GM19468 (cell line): ENCODE data around the gene DISP2.

Source experiments
- ATAC-seq: cut with Tn5 transposase; IDR thresholded peaks from one replicate; pipeline ENCODE4 v1.9.1; 2021; ENCODE audit warnings: mild to moderate bottlenecking, moderate library complexity, moderate number of reproducible peaks; ENCODE audit not compliant: unreplicated experiment; ENCODE audit errors: extremely low read depth

DISP2 gene

DNA sequence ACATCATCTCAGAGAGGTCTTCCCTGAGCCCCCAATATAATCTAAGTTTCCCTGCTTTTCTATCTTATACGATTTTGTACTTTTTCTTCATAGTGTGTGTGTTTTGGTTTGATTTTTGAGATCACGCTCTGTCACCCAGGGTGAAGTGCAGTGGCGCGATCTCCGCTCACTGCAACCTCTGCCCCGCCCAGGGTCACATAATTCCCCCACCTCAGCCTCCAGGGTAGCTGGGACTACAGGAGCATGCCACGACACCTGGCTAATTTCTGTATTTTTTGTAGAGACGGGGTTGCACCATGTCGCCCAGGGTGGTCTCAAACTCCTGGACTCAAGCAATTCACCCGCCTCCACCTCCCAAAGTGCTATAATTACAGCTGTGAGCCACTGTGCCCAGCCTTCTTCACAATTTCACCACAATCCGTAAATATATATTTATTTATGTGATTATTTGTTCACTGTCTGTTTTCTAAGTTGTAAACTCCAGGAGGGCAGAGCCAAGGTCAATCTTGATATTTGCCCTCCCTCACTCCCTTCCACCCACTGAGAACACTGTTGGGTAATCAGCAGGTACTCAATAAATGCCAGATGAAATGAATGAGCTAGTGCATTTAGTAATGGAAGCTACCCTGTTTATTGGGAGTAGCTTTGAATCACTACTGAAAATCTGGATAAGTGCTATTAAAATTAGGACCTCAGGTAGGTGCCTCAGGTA is 24.0 kb downstream of the DISP2 start:
- no peak for ATAC-seq

DNA sequence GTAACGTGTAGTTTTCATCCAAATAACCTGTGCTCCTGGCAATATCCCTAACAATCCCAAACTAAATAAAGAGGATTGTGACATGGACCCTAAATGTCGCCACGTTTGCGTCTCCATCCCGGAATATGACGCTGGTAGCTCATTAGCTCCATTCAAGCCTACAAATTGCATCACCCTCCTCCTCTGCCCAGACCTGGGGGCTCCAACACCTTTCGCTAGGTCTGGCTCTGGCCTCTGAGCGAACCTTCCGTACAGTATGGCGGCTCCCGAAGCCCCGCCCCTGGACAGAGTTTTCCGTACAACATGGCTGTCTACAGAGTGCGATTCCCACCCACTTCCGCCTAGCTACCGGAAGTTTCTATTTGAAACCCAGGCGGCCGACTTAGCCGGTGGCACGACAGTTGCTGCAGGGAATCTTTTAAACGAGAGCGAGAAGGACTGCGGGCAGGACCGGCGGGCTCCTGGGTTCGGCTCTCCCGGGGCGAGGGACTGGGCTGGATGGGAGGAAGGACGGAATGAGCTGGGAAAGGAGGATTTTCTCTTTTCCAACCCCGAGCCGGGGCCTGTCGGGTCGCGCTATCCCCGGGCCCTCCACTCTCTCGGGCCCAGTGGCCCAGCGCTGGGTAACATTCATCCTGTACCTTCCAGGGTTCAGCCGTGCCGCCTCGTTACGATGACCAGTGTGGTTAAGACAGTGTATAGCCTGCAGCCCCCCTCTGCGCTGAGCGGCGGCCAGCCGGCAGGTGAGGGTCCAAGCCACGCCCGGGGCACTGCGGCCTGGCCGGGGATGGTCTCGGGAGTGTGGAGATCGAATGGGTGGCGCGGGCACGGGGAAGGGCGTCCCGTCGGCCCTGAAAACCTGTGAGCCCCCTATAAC is 24.8 kb downstream of the DISP2 start, which contains the start of gene KNSTRN:
TSS of gene KNSTRN (plus strand) at position 142 of the 877 bp plus-strand sequence. CDS start at position 257, 115 bp downstream.
- peak; percentile 91 for ATAC-seq

DNA sequence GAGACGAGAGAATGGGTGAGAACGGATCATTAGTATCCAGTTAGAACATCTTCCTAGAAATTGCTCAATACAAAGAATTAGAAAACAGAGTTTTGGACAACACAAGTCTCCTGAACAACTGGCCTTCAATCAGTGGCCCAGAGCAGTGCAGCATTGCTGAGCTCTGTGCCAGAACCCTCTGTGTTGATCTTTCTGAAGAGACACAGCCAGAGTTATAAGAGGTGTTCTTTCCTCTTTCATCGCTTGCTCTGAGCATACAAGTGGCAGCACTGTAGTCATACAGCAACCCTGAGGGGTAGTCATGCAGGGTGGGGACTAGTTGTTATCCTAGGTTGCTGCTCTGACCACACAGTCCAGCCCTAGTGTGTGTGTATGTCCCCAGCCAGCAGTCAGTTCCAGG is 28.5 kb downstream of the DISP2 start:
- no peak for ATAC-seq

DNA sequence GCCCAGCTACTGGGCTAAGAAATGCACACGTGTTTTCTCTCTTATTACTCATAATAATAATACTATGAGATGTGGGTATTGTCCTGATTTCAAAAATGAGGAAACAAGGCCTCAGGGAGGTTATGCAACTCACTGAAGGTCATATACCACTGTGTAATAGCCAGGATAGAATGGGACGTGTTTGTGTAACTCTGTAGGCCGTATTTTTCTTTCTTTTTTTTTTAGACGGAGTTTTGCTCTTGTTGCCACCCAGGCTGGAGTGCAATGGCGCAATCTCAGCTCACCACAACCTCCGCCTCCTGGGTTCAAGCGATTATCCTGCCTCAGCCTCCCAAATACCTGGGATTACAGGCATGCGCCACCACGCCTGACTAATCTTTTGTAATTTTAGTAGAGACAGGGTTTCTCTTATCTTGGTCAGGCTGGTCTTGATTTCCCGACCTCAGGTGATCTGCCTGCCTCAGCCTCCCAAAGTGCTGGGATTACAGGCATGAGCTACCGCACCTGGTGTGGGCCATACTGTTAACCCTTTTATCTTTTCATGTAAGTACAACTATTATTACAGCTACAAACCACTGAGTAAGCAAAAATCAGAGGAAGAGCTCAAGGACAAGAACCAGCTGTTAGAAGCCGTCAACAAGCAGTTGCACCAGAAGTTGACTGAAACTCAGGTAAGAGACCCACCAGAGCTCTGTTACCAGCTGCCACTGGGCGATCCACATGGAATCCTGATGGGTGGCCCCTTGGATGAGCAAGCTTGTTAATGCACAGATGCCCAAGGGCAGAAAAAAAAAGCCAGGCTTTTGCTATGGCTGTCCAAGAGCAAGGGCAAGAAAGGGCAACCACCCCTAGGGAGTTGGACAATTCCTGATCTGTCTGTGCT is 31.2 kb downstream of the DISP2 start:
- no peak for ATAC-seq

DNA sequence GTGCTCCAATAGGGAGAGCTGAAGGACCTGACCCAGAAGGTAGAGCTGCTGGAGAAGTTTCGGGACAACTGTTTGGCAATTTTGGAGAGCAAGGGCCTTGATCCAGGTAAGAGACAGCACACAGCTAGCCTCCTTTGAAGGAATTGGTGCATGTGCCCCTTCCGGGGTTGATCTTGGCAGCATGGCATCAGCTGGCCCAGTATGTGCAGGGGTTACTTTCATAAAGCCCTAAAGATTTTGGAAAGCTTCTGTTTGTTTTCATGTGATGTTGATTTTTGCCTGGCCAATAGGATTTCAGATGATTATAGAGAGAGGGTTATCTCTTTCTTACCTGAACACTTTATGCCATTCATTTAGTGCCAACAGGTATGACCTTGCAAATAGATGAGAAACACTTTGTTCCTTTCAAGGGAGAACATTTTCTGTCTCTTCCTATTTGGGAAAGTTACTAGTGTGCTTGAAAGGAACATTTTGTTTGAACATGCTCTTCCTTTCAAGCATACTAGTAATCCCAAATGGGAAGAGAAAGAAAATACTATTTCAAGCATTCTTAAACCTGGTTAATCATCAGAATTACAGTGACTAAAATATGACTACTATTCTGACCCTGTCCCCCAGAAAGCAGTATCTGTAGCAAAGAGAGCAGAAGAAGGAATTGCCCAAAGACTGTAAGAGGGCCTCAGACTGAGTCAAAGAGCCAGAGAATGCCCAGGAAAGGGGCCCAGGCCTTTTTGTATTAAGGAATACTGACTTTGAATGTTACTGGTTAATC is 32.0 kb downstream of the DISP2 start:
- no peak for ATAC-seq

DNA sequence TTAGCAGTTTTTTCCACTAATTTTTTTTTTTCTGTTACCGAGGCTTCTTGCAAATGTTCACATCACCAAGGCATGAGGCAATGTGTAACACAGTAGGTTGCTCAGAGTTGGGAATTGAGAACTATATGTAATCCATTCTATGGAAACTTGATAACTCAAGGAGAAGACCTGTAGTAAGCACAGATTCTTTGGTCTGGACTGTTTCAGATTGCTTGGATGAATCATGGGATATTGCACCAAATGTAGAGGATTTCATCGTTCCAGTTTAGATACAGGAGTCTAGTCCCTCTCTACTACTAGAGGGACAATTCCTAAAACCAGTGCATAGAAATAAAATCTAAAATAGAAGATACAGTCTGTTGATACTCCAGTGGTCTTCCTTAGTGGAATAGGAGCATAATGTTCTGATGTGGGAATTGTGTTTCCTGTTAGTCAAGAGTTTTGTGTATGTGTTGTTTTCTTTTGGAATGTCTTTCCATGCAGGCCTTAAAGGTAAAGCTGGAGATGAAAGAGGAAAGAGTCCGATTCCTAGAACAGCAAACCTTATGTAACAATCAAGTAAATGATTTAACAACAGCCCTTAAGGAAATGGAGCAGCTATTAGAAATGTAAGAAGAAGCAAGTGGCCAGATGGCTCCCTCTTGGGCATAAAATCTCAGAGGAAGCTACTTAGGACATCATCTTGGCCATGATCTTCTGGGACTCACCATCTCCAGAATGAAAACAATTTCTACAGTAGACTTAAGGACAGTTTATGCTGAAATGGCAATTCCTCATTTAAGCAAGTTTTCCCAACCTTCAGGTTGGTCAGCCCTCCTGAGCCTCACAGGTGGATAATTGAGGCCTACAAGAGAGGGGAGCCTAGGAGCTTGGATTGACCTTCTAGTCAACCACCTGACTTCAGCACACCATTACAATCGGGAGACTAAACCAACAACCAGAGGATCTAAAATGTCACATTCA is 35.2 kb downstream of the DISP2 start:
- ATAC-seq: no peak

DNA sequence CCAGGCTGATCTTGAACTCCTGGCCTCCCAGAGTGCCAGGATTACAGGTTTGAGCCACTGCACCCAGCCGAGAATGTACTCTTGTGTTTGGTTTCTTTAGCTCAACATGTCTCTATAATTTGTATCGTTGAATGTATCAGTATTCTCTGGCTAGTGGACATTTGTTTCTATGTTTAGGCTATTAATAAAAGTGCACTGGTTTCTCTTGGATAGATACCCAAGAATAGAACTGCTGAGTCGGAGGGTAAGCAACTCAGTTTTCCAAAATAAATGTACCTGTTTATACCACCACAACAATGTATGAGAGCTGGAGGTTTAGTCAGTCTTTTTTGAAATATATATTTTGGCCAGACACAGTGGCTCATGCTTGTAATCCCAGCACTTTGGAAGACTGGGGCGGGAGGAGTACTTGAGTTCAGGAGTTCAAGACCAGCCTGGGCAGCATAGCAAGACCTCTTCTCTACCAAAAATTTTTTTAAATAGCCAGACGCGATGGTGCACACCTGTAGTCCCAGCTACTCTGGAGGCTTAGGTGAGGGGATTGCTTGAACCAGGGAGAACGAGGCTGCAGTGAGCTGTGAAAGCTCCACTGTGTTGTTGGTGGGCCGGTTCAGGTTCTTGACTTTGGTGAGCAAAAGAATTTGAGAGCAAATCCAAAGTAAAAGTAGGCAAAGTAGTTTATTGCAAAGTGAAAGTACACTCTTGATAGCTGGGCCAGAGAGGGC is 39.8 kb downstream of the DISP2 start:
- ATAC-seq: no peak

DNA sequence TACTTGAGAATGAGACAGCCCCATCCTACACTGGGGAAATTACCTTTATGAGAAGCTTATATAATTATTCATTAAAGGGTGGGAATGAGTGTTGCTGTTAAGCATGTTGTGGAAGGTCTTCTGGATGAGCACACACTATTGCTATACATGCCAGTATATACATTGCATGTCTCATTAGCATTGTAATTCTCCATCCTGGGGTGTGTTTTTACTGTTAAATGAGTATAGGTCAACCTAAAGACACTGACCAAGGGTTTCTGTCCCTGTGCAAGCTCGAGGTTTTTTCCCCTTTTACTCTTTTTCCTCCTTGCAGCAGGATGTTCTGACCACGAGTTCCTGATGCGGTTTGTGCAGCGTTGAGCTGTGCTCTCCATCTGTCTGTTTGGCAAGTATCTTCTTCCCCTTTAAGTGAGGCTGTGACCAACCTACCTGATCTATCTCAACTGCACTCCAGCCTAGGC is 40.4 kb downstream of the DISP2 start:
- ATAC-seq: no peak

DNA sequence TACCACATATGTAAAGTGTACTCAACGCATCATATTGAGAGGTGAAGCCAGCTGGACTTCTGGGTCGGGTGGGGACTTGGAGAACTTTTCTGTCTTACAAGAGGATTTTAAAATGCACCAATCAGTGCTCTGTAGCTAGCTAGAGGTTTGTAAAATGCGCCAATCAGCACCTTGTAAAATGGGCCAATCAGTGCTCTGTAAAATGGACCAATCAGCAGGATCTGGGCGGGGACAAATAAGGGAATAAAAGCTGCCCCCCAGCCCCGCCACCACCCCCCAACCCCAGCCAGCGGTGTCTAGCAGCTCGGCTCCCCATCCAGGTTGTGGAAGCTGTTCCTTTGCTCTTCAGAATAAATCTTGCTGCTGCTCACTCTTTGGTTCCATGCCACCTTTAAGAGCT is 41.4 kb downstream of the DISP2 start:
- ATAC-seq: no peak

DNA sequence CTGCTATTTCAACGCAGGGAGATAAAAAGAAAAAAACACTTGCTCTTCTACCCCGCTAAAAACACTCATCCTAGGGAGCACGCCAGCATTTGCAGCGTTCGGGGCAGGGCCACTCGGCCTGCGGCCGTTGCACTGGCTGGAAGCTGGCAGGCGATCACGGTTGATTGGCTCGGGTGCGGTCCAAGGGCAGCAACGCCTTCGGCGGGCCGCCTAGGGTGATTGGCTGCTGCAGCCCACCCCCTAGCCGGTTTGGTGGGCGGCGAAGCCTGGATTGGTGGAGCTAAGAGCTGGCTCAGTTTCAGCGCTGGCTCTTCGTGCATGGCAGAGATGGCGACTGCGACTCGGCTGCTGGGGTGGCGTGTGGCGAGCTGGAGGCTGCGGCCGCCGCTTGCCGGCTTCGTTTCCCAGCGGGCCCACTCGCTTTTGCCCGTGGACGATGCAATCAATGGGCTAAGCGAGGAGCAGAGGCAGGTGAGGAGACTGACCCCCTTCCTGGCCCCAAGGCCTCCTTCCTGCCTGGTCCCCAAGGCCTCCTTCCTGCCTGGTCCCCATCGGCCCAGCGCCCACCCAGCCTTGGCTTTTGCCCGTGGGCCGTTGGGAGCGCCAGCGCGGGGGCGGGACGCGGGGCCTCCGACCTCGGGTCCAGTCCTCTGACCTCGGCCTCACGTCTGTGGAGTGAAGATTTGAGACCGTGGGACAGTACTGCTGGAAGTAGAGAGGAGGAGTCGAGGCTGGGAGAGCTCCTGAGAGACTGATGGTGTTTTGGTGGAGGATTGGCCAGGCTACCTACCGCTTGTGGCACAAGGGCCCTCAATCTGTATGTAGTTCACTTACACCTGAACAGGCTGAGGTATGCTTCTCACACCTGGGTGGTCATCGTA is 47.7 kb downstream of the DISP2 start, which contains the start of gene IVD:
TSS of gene IVD (plus strand) at position 295 of the 881 bp plus-strand sequence. CDS start at position 328, 33 bp downstream.
- peak; percentile 83 for ATAC-seq

DNA sequence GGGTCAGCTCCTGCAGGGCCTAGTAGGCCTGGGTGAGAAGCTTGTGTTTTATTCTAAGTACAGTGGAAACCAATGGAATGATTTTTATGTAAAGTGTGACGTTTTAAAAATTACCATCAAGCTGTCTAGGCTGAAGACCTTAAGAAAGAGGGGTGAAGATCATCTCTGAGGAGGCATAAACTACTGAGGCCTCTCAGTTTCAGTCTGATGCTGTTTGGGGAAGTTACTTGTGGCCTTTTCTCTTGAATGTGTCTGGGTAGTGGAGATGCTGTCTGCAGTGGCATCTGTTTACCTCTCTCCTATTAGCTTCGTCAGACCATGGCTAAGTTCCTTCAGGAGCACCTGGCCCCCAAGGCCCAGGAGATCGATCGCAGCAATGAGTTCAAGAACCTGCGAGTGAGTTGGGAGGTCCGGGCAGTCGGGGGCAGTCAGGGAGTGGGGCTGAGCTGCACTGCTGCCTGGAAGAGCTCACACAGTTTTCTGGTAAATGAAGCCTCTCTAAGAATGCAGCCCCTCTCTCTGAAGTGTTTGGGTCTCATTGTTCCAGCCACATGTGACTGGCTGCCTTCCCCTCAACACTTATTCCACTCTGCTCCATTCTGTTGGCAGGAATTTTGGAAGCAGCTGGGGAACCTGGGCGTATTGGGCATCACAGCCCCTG is 49.4 kb downstream of the DISP2 start:
- ATAC-seq: no peak

DNA sequence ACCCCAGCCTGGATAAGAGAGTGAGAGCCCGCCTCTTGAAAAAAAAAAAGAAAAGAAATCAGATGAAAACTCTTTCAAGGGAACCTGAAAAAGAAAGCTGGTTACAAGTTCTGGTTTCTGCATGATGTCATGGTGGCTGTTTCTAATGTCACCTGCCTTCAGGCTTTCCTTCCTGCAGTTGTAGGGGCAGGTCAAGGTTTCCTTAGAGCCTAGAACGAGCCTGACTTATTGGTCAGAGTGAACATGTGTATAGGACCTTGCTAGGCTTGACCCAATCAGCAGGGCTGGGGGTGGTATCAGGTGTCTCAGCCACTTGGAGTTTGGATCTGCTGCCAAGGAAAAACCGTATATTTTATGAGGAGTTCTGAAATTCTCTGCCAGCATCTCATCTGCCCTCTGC is 51.3 kb downstream of the DISP2 start:
- ATAC-seq: no peak

DNA sequence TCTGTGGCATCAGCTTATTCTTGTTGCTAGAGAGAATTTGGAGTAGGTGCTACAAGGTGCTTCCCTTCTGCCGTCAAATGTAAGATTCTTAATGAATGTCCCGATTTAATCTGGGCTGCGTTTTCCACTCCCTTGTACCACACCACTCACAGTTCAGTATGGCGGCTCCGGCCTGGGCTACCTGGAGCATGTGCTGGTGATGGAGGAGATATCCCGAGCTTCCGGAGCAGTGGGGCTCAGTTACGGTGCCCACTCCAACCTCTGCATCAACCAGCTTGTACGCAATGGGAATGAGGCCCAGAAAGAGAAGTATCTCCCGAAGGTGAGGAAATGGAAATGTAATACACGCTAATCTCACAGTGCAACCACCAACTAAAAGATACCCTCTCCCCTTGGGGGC is 52.5 kb downstream of the DISP2 start:
- ATAC-seq: no peak

DNA sequence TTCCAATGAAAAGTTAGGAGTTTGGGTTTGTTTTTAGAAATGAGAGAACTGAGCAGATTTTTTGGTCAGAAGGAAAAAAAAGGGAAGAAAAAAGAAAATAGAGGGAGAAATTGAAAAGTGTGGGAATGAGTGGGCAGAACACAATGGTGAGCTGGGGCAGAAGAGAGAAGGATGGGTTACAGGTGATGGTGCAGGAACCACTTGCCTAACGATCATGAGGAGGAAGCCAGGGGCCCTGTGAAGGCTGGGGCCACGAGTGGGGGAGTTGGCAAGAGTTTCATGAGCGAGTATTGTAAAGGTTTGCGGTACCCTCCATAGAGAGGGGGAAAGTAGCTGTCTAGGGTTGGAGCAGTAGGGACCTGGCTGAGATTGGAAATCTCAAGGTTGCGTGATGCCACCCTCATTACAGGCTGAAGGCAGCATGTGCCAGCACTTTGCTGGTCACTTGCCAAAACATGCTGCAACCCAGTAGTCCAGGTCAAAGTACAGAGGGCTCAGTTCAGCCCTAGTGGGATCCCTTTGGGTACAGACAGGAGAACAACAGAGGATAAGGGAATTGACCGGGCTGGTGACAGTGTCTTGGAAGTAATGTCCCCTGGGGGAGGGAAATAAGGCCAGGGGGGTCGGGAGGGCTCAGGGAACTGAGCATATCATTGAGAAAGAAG is 54.2 kb downstream of the DISP2 start:
- ATAC-seq: no peak

DNA sequence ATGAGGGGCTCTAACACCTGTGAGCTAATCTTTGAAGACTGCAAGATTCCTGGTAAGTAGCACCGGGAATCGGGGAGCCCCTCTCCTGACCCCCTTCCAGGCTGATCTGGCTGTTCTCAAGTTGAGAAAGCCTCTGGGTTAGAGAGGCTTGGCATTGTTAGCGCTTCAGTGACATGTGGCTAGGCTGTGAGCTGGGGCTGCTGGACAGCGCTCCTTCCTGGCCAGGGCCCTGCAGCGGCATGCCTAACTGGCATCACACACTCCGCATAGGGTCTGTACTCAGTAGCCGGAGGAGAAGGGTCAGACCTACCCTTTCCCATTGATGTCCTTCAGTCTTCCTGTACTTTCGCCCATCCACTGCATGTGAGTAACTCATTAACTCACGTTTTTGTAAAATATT is 55.0 kb downstream of the DISP2 start:
- ATAC-seq: no peak

DNA sequence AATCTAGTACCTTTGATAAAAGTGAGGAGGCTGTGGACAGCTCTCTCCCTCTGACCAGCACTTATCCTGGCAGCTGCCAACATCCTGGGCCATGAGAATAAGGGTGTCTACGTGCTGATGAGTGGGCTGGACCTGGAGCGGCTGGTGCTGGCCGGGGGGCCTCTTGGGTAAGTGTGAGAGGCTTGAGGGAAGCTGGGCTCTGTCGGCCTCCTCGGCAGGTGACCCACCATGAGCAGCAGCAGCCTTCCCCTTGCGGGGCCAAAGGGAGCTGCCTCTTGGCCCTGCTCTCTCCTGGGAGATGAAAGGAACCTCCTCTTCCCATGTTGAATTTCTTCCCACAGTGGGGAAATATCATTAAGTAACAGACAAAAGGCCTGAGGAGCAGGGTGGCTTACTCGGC is 56.8 kb downstream of the DISP2 start:
- ATAC-seq: no peak
